ENCODE data around the gene FAM228B.

FAM228B gene

DNA sequence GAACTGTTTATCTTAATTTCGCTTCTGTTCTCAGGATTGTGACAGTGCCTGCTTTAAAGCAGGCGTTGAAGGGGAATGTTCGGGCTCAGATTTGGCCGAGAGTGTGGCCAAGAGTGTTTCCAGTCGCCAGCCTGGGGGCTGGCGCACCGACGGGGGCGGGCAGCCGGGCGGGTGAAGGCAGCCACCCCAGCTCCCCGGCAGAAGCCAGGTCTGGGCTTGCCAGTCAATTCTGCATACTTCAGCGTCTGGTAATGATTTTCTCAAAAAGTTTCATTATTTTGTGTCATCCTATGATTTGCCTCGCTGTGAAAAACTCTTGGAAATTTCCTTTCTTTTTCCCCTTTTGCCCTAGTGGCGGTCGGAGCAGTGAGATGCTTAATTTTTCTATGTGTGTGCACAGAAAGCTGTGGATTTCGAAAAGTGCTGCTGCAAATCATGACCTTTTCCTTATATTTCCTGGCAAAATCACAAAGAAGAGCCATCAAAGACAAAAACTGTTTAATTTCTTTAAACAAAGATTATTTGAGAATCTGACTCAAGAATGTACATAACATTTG is 52.4 kb downstream of the FAM228B start:
- TF ChIP-seq FOXP2 (optimal IDR thresholded peaks at IDR 0.05; ENCODE audit: control extremely low read depth, extremely low read length, insufficient read depth) (no peak), EZH2 (IDR thresholded peaks at IDR 0.05) (no peak), POLR2AphosphoS5 (IDR thresholded peaks at IDR 0.05; ENCODE audit: borderline replicate concordance, low read depth, low read length) (no peak)

DNA sequence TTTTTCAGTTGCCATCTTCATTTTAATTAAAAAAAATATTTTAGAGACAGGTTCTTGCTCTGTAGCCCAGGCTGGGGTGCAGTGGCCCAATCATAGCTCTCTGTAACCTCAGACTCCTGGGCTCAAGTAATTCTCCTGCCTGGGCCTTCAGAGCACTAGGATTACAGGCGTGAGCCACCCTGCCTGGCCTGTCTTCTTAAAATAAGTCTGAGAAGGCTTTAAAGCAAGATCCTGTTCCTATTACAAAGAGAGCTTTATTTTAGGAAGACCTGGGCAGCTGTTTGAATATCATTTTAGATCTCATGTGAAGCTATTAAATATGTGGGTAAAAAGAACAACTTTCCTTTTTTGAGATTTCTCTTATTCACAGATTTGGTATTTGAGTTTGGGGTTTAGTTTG is 53.1 kb downstream of the FAM228B start:
- Histone ChIP-seq H3K36me3 (ENCODE audit: insufficient read depth, low read length) (no peaks in the 10 kb centered on the region), H3K9me3 (ENCODE audit: low read depth, low read length) (no peaks in the 10 kb centered on the region), H3K4me3 (no peak overlapping the region), H3K27ac (no peak overlapping the region), H3K9ac (ENCODE audit: insufficient read length) (no peak overlapping the region)
- no peak for DNase-seq (ENCODE audit: low read depth, low spot score)
- TF ChIP-seq EZH2 (IDR thresholded peaks at IDR 0.05) (no peak), POLR2AphosphoS5 (IDR thresholded peaks at IDR 0.05; ENCODE audit: borderline replicate concordance, low read depth, low read length) (no peak), FOXP2 (optimal IDR thresholded peaks at IDR 0.05; ENCODE audit: control extremely low read depth, extremely low read length, insufficient read depth) (no peak)

More for the DNA sequence above, 52.4 kb downstream of the FAM228B start:
- DNase-seq (ENCODE audit: low read depth, low spot score), result no peak
- H3K27ac ChIP-seq, result no peak overlapping the region
- H3K4me3 ChIP-seq, result no peak overlapping the region
- no peak overlapping the region for H3K9ac ChIP-seq (ENCODE audit: insufficient read length)
- no peaks in the 10 kb centered on the region for H3K9me3 ChIP-seq (ENCODE audit: low read depth, low read length)
- H3K36me3 ChIP-seq (ENCODE audit: insufficient read depth, low read length), result no peaks in the 10 kb centered on the region

DNA sequence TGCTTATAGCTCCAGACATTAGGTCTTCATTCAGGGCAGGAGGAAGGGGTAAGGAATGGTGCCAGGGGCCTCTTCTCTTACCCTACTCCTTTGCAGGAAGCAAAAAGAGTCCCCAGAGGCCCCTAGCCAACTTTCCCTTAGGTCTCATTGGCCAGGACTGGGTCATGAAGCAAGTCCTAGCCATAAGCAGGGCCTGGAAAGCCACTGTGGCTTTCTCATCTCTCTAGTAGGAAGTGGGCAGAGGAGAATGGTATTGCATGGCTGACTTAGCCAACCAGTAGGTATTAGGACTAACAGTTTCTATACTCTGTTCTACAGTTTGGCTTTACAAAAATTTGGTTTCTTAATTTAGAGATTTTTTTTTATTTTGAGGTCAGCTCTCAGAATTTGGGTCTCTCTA is 56.4 kb downstream of the FAM228B start:
- H3K4me3 ChIP-seq, result no peak overlapping the region
- no peak for DNase-seq (ENCODE audit: low read depth, low spot score)
- H3K9ac ChIP-seq (ENCODE audit: insufficient read length), result no peak overlapping the region
- H3K36me3 ChIP-seq (ENCODE audit: insufficient read depth, low read length), result no peaks in the 10 kb centered on the region
- TF ChIP-seq POLR2AphosphoS5 (IDR thresholded peaks at IDR 0.05; ENCODE audit: borderline replicate concordance, low read depth, low read length) (no peak), EZH2 (IDR thresholded peaks at IDR 0.05) (no peak), FOXP2 (optimal IDR thresholded peaks at IDR 0.05; ENCODE audit: control extremely low read depth, extremely low read length, insufficient read depth) (no peak)
- no peaks in the 10 kb centered on the region for H3K9me3 ChIP-seq (ENCODE audit: low read depth, low read length)
- H3K27ac ChIP-seq, result no peak overlapping the region

DNA sequence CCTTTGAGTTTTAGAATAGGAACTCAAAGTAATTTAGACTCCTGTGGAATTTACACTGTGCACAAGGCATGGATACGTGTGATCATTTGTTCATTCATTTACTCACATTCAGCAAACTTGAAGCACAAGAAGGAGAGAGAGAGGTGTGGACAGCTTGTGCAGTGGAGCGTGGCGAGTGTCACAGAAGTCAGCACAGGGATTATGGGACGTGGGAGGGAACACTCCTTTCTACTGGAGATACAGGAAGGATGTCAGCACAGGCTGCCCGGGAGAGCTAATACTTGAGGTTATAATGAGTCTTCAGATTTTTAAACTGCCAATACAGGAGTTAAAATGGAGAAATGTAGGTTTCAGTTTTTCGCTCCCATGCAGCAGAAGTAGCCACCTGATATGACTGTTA is 58.6 kb downstream of the FAM228B start:
- DNase-seq (ENCODE audit: low read depth, low spot score), result no peak
- Histone ChIP-seq H3K4me3 (no peak overlapping the region), H3K9ac (ENCODE audit: insufficient read length) (no peak overlapping the region), H3K27ac (no peak overlapping the region), H3K36me3 (ENCODE audit: insufficient read depth, low read length) (no peaks in the 10 kb centered on the region), H3K9me3 (ENCODE audit: low read depth, low read length) (no peaks in the 10 kb centered on the region)
- TF ChIP-seq POLR2AphosphoS5 (IDR thresholded peaks at IDR 0.05; ENCODE audit: borderline replicate concordance, low read depth, low read length), result no peak
- TF ChIP-seq EZH2 (IDR thresholded peaks at IDR 0.05), result no peak
- no peak for TF ChIP-seq FOXP2 (optimal IDR thresholded peaks at IDR 0.05; ENCODE audit: control extremely low read depth, extremely low read length, insufficient read depth)

DNA sequence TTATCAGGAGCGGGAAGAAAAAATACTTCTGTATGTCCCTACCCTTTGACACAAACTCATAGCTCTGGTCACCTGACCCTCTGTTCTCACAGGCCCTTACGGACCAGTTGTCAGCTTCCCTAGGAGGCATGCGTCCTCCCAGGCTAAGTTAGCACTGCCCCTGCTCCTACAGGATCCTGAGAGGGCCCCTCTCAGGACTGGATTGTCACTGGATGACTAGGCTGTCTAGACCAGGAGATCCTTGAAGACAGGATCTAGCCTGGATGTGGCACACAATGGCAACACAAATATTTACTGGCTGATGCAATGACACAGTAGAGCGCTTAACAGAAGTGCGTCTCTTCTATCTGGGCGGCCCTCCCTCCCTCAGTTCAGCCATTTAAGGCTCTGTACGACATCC is 59.2 kb downstream of the FAM228B start:
- H3K4me3 ChIP-seq, result no peak overlapping the region
- DNase-seq (ENCODE audit: low read depth, low spot score), result no peak
- H3K9me3 ChIP-seq (ENCODE audit: low read depth, low read length), result no peaks in the 10 kb centered on the region
- H3K27ac ChIP-seq, result no peak overlapping the region
- TF ChIP-seq POLR2AphosphoS5 (IDR thresholded peaks at IDR 0.05; ENCODE audit: borderline replicate concordance, low read depth, low read length) (no peak), FOXP2 (optimal IDR thresholded peaks at IDR 0.05; ENCODE audit: control extremely low read depth, extremely low read length, insufficient read depth) (no peak)
- H3K9ac ChIP-seq (ENCODE audit: insufficient read length), result no peak overlapping the region
- no peaks in the 10 kb centered on the region for H3K36me3 ChIP-seq (ENCODE audit: insufficient read depth, low read length)

DNA sequence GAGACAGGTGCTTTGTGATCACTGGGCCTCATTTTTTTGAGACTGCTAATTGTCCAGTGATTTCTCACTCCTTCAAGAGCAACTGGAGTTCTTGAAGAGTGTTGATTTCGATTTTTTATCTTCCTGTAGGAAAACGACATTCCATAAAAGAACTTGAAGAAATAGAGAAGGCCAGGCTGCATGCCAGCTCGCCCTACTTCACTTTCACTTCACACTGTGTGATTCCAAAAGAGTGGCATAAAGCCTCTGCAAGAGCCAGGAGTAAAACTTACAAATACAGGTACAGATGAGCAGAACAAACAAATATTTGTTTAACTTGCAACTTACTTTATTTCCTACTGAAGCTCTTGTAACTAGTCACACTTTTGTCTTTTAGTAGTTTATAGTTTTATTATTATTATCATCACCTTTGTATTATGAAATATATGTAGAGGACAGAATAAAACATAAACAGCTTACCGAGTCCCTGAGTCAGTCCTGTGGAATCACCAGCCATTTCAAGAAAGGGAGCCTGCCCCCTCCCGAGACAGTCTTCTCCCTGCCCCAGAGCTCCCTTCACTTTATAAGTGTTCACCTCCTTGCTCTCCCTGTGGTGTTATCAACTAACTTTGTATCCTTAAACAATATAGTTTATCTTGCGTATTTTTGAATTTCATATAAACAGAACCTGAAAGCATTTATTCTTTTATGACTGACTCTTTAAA is 60.2 kb downstream of the FAM228B start:
- Histone ChIP-seq H3K36me3 (ENCODE audit: insufficient read depth, low read length) (no peaks in the 10 kb centered on the region), H3K27ac (no peak overlapping the region), H3K9ac (ENCODE audit: insufficient read length) (no peak overlapping the region), H3K4me3 (no peak overlapping the region), H3K9me3 (ENCODE audit: low read depth, low read length) (no peaks in the 10 kb centered on the region)
- TF ChIP-seq FOXP2 (optimal IDR thresholded peaks at IDR 0.05; ENCODE audit: control extremely low read depth, extremely low read length, insufficient read depth), result no peak
- DNase-seq (ENCODE audit: low read depth, low spot score), result no peak

DNA sequence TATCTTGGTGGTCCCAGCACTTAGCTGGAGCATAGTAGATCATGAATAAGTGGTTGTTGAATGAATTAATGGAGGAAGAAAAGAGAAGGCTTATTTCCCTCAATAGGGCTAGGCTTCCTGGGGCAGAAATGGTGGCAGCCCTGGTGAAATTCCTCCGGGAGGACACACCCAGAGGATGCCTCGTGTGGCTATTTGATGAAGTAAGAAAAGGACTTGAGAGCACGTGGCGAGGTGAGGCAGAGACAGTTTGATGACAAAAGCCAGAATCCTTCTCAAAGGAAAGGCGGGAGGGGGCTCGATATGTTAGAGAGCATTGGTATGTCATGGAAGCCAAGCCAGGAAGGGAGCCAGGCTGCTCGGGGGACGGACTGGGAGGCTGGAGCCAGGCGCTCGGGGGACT is 66.3 kb downstream of the FAM228B start:
- Histone ChIP-seq H3K27ac (no peak overlapping the region), H3K9ac (ENCODE audit: insufficient read length) (no peak overlapping the region), H3K9me3 (ENCODE audit: low read depth, low read length) (no peaks in the 10 kb centered on the region), H3K4me3 (no peak overlapping the region), H3K36me3 (ENCODE audit: insufficient read depth, low read length) (no peaks in the 10 kb centered on the region)
- no peak for DNase-seq (ENCODE audit: low read depth, low spot score)
- no peak for TF ChIP-seq EZH2 (IDR thresholded peaks at IDR 0.05)
- TF ChIP-seq FOXP2 (optimal IDR thresholded peaks at IDR 0.05; ENCODE audit: control extremely low read depth, extremely low read length, insufficient read depth), result no peak
- no peak for TF ChIP-seq POLR2AphosphoS5 (IDR thresholded peaks at IDR 0.05; ENCODE audit: borderline replicate concordance, low read depth, low read length)

DNA sequence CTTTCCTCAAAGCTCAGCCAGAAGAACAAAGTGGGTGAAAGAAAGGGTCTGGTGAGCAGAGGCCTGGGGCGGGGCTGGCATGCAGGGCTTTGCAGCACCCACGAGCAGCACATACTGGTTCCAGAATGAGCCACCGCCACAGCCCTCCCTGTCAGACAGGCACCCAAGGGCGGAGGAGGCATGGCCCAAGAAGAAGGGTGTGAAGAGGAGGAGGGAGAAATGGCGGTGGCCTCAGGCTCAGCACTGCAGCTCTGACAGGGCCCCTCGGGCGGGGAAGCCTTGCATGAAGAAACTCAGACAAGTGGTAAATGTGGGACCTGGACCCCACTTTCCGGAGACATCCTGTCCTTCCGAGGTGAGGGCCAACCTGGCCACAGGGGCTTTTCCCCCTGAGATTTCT is 67.2 kb downstream of the FAM228B start:
- Histone ChIP-seq H3K9ac (ENCODE audit: insufficient read length) (no peak overlapping the region), H3K36me3 (ENCODE audit: insufficient read depth, low read length) (no peaks in the 10 kb centered on the region), H3K27ac (no peak overlapping the region), H3K4me3 (no peak overlapping the region), H3K9me3 (ENCODE audit: low read depth, low read length) (no peaks in the 10 kb centered on the region)
- TF ChIP-seq FOXP2 (optimal IDR thresholded peaks at IDR 0.05; ENCODE audit: control extremely low read depth, extremely low read length, insufficient read depth), result no peak
- no peak for TF ChIP-seq EZH2 (IDR thresholded peaks at IDR 0.05)
- TF ChIP-seq POLR2AphosphoS5 (IDR thresholded peaks at IDR 0.05; ENCODE audit: borderline replicate concordance, low read depth, low read length), result no peak
- DNase-seq (ENCODE audit: low read depth, low spot score), result no peak

DNA sequence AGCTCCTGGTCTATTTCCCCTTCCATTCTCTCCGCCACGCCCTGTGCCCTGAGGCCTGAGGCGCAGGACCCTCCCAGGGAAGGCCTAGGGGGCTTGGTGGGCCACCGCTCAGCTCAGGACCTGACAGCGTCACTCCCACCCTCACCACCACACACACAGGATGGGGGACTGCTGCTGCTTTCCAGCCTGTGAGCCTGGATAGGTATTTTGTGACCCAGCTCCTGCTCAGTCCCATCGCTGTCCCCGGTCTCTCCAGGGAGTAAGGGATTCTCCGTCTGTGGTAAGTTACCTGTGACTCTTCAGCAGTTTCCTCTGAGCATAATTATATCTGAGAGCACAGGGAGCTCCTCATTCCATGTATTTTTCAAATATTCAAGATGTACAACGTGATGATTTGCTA is 67.9 kb downstream of the FAM228B start:
- H3K27ac ChIP-seq, result no peak overlapping the region
- DNase-seq (ENCODE audit: low read depth, low spot score), result no peak
- no peaks in the 10 kb centered on the region for H3K9me3 ChIP-seq (ENCODE audit: low read depth, low read length)
- no peak overlapping the region for H3K9ac ChIP-seq (ENCODE audit: insufficient read length)
- no peak for TF ChIP-seq FOXP2 (optimal IDR thresholded peaks at IDR 0.05; ENCODE audit: control extremely low read depth, extremely low read length, insufficient read depth)
- TF ChIP-seq POLR2AphosphoS5 (IDR thresholded peaks at IDR 0.05; ENCODE audit: borderline replicate concordance, low read depth, low read length), result no peak
- TF ChIP-seq EZH2 (IDR thresholded peaks at IDR 0.05), result no peak
- no peak overlapping the region for H3K4me3 ChIP-seq
- no peaks in the 10 kb centered on the region for H3K36me3 ChIP-seq (ENCODE audit: insufficient read depth, low read length)

Data from SK-N-MC (cell line).